Liver (tissue), 9 donors: Measurements from ENCODE around the gene SNCAIP. TPM values are rescaled to one million over a fixed set of nuclear protein-coding genes. Genes with fewer than 3 reads are reported as not detected.

Source experiments
- DNase-seq: peaks from one replicate; pipeline ENCODE4 v3.0.0-alpha.2; 2017; ENCODE audit warnings: low spot score
- H3K27ac ChIP-seq, 2 donors: one replicate each; pipeline ENCODE4 v1.7.0; 2013; ENCODE audit warnings: inconsistent platforms in 2 of 2, low read length in 2 of 2, control low read depth in 1 of 2, low read depth in 1 of 2, mild to moderate bottlenecking in 1 of 2
- H3K27me3 ChIP-seq, 4 donors: one replicate each; pipeline versions ENCODE4 v1.6.1 to v1.7.0; 2013; ENCODE audit warnings: low read length in 3 of 4, inconsistent platforms in 1 of 4, mild to moderate bottlenecking in 1 of 4, moderate library complexity in 1 of 4; ENCODE audit not compliant: control insufficient read depth in 4 of 4, insufficient read depth in 4 of 4
- H3K36me3 ChIP-seq, 4 donors: one replicate each; pipeline versions ENCODE4 v1.6.1 to v1.7.0; 2013; ENCODE audit warnings: low read length in 3 of 4, mild to moderate bottlenecking in 3 of 4, low read depth in 1 of 4, moderate library complexity in 1 of 4; ENCODE audit not compliant: control insufficient read depth in 4 of 4, insufficient read depth in 3 of 4
- H3K4me1 ChIP-seq, 4 donors: one replicate each; pipeline versions ENCODE4 v1.6.1 to v1.7.0; 2013; ENCODE audit warnings: low read length in 3 of 4, mild to moderate bottlenecking in 3 of 4, moderate library complexity in 1 of 4; ENCODE audit not compliant: control insufficient read depth in 4 of 4, insufficient read depth in 4 of 4
- H3K4me3 ChIP-seq, 3 donors: one replicate each; pipeline versions ENCODE4 v1.6.1 to v1.7.0; 2013; ENCODE audit warnings: low read length in 3 of 3, control low read depth in 1 of 3, low read depth in 1 of 3, mild to moderate bottlenecking in 1 of 3
- H3K9ac ChIP-seq, 2 donors: one replicate each; pipeline ENCODE4 v1.7.0; 2013; ENCODE audit warnings: low read length in 2 of 2, mild to moderate bottlenecking in 2 of 2, moderate library complexity in 2 of 2, control low read depth in 1 of 2, low read depth in 1 of 2
- H3K9me3 ChIP-seq, 4 donors: one replicate each; pipeline versions ENCODE4 v1.6.1 to v1.7.0; 2013; ENCODE audit warnings: low read length in 3 of 4; ENCODE audit not compliant: control insufficient read depth in 4 of 4
- ATF3 ChIP-seq: IDR thresholded peaks from 2 replicates; pipeline ENCODE4 v1.6.1; 2016; ENCODE audit warnings: antibody characterized with exemption
- CTCF ChIP-seq: fragments of 150-350 bp; IDR thresholded peaks from 2 replicates; pipeline ENCODE4 v1.5.1; 2017; ENCODE audit warnings: improper control_type of control experiment, low read depth, low read length; ENCODE audit not compliant: missing input control
- EGR1 ChIP-seq, 2 donors: IDR thresholded peaks; 2 replicates each; pipeline ENCODE4 v1.6.1; 2016 to 2018; ENCODE audit warnings: antibody characterized with exemption in 2 of 2, low read depth in 2 of 2
- FOXA1 ChIP-seq: IDR thresholded peaks from 2 replicates; pipeline ENCODE4 v1.6.1; 2016; ENCODE audit warnings: antibody characterized with exemption
- FOXA2 ChIP-seq: IDR thresholded peaks from 2 replicates; pipeline ENCODE4 v1.6.1; 2016; ENCODE audit warnings: antibody characterized with exemption
- HNF4A ChIP-seq, 2 donors: conservative IDR thresholded peaks; 2 replicates each; pipeline ENCODE4 v1.6.1; 2016; ENCODE audit warnings: antibody characterized with exemption in 2 of 2, mild to moderate bottlenecking in 2 of 2
- HNF4G ChIP-seq: IDR thresholded peaks from 2 replicates; pipeline ENCODE4 v1.6.1; 2016; ENCODE audit warnings: antibody characterized with exemption
- JUND ChIP-seq, 2 donors: IDR thresholded peaks; 2 replicates each; pipeline ENCODE4 v1.6.1; 2016; ENCODE audit warnings: antibody characterized with exemption in 2 of 2
- NR2F2 ChIP-seq: IDR thresholded peaks from 2 replicates; pipeline ENCODE4 v1.6.1; 2016; ENCODE audit warnings: antibody characterized with exemption
- RAD21 ChIP-seq, 2 donors: IDR thresholded peaks; 2 replicates each; pipeline ENCODE4 v1.6.1; 2016; ENCODE audit warnings: antibody characterized with exemption in 2 of 2, mild to moderate bottlenecking in 2 of 2
- REST ChIP-seq: IDR thresholded peaks from 2 replicates; pipeline ENCODE4 v1.6.1; 2016; ENCODE audit warnings: antibody characterized with exemption, mild to moderate bottlenecking
- RXRA ChIP-seq, 2 donors: IDR thresholded peaks; 2 replicates each; pipeline ENCODE4 v1.6.1; 2017 to 2018; ENCODE audit warnings: antibody characterized with exemption in 2 of 2, mild to moderate bottlenecking in 1 of 2
- SP1 ChIP-seq: IDR thresholded peaks from 2 replicates; pipeline ENCODE4 v1.6.1; 2018; ENCODE audit warnings: antibody characterized with exemption, mild to moderate bottlenecking
- YY1 ChIP-seq: IDR thresholded peaks from 2 replicates; pipeline ENCODE4 v1.6.1; 2016; ENCODE audit warnings: antibody characterized with exemption, mild to moderate bottlenecking
- WGBS: extraction: QIAGEN DNeasy Blood & Tissue Kit; methylation state at CpG from one replicate; pipeline ENCODE4 v1.1.7; 2013; 5-methylcytosine and 5-hydroxymethylcytosine counted together
- polyA plus RNA-seq, 2 donors: library from polyadenylated mRNA; stranded (reverse) in 1 of 2; unstranded in 1 of 2; fragments of 200-250 nt in 1 of 2; fragments of >200 nt in 1 of 2; fragmentation: Nextera tagmentation in 1 of 2; extraction: Ambion mirVana in 1 of 2; gene quantifications; one replicate each; pipeline versions ENCODE4 v1.2.1 to v1.2.3, GENCODE V29; 2013 to 2015
- total RNA-seq, 2 donors: library from RNA; depleted of rRNA; stranded (reverse); fragments of >200 nt; gene quantifications; one replicate each; pipeline ENCODE4 v1.2.3, GENCODE V29; 2014
- donor health status: healthy.
- donor health status: healthy.
- donor health status: healthy.
- donor health status: healthy.
- donor health status: healthy.

The SNCAIP gene
- total and polyA plus RNA-seq, 4 donors = 0.17 to 2.1 (median 0.74) TPM

- Histone ChIP-seq H3K36me3 (no peaks in the 10 kb centered on the region), H3K4me1 (no peaks in the 10 kb centered on the region), H3K9ac (no peak overlapping the region), H3K9me3 (no peaks in the 10 kb centered on the region), H3K4me3 (no peak overlapping the region), H3K27ac (no peak overlapping the region), H3K27me3 (no peaks in the 10 kb centered on the region)
- TF ChIP-seq SP1 (no peak), RXRA (IDR thresholded peaks at IDR 0.05) (no peak), NR2F2 (no peak), EGR1 (IDR thresholded peaks at IDR 0.05; ENCODE audit: low read depth in 2 of 2) (no peak), YY1 (no peak)
- DNase-seq = no peak
Observed at GRCh38 chr5:122412966-122413365, 100.9 kb downstream of the SNCAIP start.

GRCh38 chr5:122413722-122414121, 101.7 kb downstream of the SNCAIP start:
- TF ChIP-seq EGR1 (IDR thresholded peaks at IDR 0.05; ENCODE audit: low read depth in 2 of 2) = no peak
- TF ChIP-seq NR2F2 = no peak
- Histone ChIP-seq H3K9ac (no peak overlapping the region), H3K27ac (no peak overlapping the region), H3K4me3 (no peak overlapping the region), H3K9me3 (no peaks in the 10 kb centered on the region), H3K36me3 (no peaks in the 10 kb centered on the region), H3K4me1 (no peaks in the 10 kb centered on the region), H3K27me3 (no peaks in the 10 kb centered on the region)
- 89% methylated on average over 3 of the region's 3 CpGs for WGBS
- DNase-seq = no peak

GRCh38 chr5:122415030-122415800, 103.2 kb downstream of the SNCAIP start:
- TF ChIP-seq CTCF (peak; percentile 48), FOXA2 (no peak), RAD21 (IDR thresholded peaks at IDR 0.05) (peak; percentile 77 to 85), EGR1 (IDR thresholded peaks at IDR 0.05; ENCODE audit: low read depth in 2 of 2) (no peak), ATF3 (no peak)
- 62% methylated on average over 7 of the region's 7 CpGs for WGBS
- Histone ChIP-seq H3K9ac (no peak overlapping the region), H3K36me3 (no peaks in the 10 kb centered on the region), H3K27me3 (no peaks in the 10 kb centered on the region), H3K4me3 (no peak overlapping the region), H3K9me3 (no peaks in the 10 kb centered on the region), H3K4me1 (no peaks in the 10 kb centered on the region), H3K27ac (no peak overlapping the region)
- peak; percentile 44 for DNase-seq

GRCh38 chr5:122415801-122416120, 103.7 kb downstream of the SNCAIP start:
- DNase-seq = no peak
- no peaks in the 10 kb centered on the region for H3K27me3 ChIP-seq
- no peaks in the 10 kb centered on the region for H3K9me3 ChIP-seq
- H3K36me3 ChIP-seq = no peaks in the 10 kb centered on the region
- no peak overlapping the region for H3K27ac ChIP-seq
- no peak overlapping the region for H3K9ac ChIP-seq
- H3K4me1 ChIP-seq = no peaks in the 10 kb centered on the region
- WGBS = 88% methylated on average over 5 of the region's 5 CpGs
- H3K4me3 ChIP-seq = no peak overlapping the region
- no peak for TF ChIP-seq FOXA2
- no peak for TF ChIP-seq RXRA (IDR thresholded peaks at IDR 0.05)
- no peak for TF ChIP-seq RAD21 (IDR thresholded peaks at IDR 0.05)
- TF ChIP-seq NR2F2 = no peak
- no peak for TF ChIP-seq HNF4G
- TF ChIP-seq FOXA1 = no peak
- no peak for TF ChIP-seq YY1
- TF ChIP-seq CTCF = no peak
- TF ChIP-seq REST = no peak
- TF ChIP-seq HNF4A (conservative IDR thresholded peaks at IDR 0.05) = no peak
- TF ChIP-seq JUND (IDR thresholded peaks at IDR 0.05) = no peak
